HFFc6 (cell line): ENCODE measurements around the gene TIGD6. TPM values are rescaled to one million over a fixed set of nuclear protein-coding genes. Genes with fewer than 3 reads are reported as not detected.

Experiments used
- DNase-seq: peaks from one replicate; pipeline ENCODE4 v3.0.0-alpha.2; 2018
- H3K27ac Mint-ChIP-seq: 2 replicates; pipeline ENCODE4 v1.8.0; 2020; ENCODE audit warnings: mild to moderate bottlenecking, mixed read lengths
- H3K27me3 Mint-ChIP-seq: 2 replicates; pipeline ENCODE4 v1.8.0; 2021; ENCODE audit warnings: mild to moderate bottlenecking, moderate library complexity, mixed read lengths; ENCODE audit not compliant: insufficient read depth
- H3K36me3 Mint-ChIP-seq: 2 replicates; pipeline ENCODE4 v1.8.0; 2021; ENCODE audit warnings: low read depth, mixed read lengths
- H3K4me1 Mint-ChIP-seq: 2 replicates; pipeline ENCODE4 v1.8.0; 2020; ENCODE audit warnings: low read depth, mixed read lengths
- H3K4me3 Mint-ChIP-seq: 2 replicates; pipeline ENCODE4 v1.8.0; 2020; ENCODE audit warnings: mild to moderate bottlenecking, moderate library complexity, mixed read lengths
- H3K9me3 Mint-ChIP-seq: 2 replicates; pipeline ENCODE4 v1.8.0; 2020; ENCODE audit warnings: mild to moderate bottlenecking, mixed read lengths
- total RNA-seq, 6 experiments: library from RNA; stranded (reverse); fragmentation: NEBNext Ultra II Directional; extraction: Animal tissue kit (Norgen Biotek cat#: 25700); gene quantifications; 2 replicates in 1 of 6; 3 replicates in 5 of 6; pipeline ENCODE4 v1.2.3, GENCODE V29; 2021
- TF ChIP-seq, protein P1 (sequence below): fragments of 200-600 bp; sonication (generic); IDR thresholded peaks from 2 replicates; pipeline ENCODE4 v1.5.0; 2021; ENCODE audit warnings: antibody characterized with exemption, mild to moderate bottlenecking

Gene TIGD6
- total RNA-seq, 6 experiments from 2014 or later, result 6.6 to 7.5 (median 7.2) TPM

DNA sequence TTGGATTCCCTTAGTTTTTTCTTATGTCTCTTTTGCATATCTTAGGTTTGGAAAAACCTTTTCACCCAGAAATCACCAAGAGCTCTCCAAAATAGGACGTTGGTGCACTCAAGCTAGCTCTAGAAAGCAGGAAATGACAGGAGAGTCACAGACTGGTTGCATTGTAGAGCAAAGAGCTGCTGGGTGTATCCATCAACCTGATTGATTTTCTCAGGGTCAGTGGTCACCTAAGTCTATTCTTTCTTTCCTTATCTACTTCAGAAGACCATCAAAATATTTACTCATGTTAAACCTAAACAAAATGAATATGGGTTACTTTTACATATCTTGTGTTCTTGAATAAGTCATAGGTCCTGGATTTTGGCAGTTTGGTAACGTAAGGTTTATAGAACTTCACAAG lies 25.0 kb downstream of the TIGD6 start:
- H3K36me3 Mint-ChIP-seq, result peaks cover 4% of the 10 kb centered on the region
- no peak overlapping the region for H3K4me3 Mint-ChIP-seq
- H3K27ac Mint-ChIP-seq, result no peak overlapping the region
- TF ChIP-seq, protein P1, sequence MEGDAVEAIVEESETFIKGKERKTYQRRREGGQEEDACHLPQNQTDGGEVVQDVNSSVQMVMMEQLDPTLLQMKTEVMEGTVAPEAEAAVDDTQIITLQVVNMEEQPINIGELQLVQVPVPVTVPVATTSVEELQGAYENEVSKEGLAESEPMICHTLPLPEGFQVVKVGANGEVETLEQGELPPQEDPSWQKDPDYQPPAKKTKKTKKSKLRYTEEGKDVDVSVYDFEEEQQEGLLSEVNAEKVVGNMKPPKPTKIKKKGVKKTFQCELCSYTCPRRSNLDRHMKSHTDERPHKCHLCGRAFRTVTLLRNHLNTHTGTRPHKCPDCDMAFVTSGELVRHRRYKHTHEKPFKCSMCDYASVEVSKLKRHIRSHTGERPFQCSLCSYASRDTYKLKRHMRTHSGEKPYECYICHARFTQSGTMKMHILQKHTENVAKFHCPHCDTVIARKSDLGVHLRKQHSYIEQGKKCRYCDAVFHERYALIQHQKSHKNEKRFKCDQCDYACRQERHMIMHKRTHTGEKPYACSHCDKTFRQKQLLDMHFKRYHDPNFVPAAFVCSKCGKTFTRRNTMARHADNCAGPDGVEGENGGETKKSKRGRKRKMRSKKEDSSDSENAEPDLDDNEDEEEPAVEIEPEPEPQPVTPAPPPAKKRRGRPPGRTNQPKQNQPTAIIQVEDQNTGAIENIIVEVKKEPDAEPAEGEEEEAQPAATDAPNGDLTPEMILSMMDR, result no peak
- no peaks in the 10 kb centered on the region for H3K27me3 Mint-ChIP-seq
- H3K4me1 Mint-ChIP-seq, result peaks cover 12% of the 10 kb centered on the region
- DNase-seq, result no peak
- H3K9me3 Mint-ChIP-seq, result no peaks in the 10 kb centered on the region

DNA sequence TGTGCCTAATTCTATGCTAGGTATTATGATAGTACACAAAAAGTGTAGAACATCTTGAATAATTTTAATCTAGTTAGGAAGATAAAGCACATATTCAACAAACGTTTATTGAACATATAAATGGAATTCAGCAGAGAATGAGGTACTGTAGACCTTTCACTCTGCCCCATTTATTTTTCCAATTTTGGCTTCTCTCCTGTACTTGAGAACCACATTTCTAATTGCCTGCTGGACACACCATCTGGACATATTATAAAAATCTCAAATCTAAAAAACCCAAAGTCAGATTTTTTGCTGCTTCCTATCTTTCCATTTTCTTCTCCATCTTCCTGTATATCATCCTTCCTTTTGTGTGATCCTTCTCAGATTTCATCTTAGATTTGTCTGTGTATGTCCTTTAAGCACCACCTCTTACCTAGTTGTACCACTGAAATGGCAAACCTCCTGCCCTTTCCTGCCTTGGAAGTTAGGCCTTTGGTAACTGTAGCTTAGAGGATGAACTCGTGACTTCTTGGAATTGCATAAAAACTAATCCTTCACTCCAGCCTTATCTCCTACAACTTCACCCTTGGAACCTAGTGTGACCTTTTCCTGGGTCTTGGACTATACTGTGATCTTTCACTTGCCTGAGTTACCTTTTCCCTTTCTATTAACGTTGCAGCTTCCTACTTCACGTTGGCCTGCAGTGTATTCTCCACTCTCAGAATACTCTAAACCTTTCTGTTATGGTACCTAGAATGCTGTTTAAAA lies 31.1 kb downstream of the TIGD6 start:
- Mint-ChIP-seq H3K4me3 (no peak overlapping the region), H3K9me3 (no peaks in the 10 kb centered on the region), H3K27ac (no peak overlapping the region), H3K27me3 (no peaks in the 10 kb centered on the region), H3K36me3 (no peaks in the 10 kb centered on the region), H3K4me1 (no peaks in the 10 kb centered on the region)
- no peak for DNase-seq
- TF ChIP-seq, protein P1, result no peak

DNA sequence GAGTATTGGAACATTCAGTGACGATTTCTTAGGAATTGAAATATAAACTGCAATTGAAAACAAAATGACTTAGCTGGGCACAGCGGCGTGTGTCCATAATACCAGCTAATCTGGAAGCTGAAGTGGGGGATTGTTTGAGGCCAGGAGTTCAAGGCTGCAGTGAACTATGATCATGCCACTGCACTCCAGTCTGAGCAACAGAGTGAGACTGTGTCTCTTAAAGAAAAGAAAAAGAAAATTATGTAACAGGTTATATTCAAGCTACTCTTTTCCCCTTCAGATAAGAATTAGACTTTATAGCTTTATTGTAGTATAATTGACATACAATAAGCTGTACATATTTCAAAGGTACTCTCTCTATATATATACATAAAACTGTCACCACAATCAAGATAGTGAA lies 33.5 kb downstream of the TIGD6 start:
- peaks cover 2% of the 10 kb centered on the region for H3K4me1 Mint-ChIP-seq

DNA sequence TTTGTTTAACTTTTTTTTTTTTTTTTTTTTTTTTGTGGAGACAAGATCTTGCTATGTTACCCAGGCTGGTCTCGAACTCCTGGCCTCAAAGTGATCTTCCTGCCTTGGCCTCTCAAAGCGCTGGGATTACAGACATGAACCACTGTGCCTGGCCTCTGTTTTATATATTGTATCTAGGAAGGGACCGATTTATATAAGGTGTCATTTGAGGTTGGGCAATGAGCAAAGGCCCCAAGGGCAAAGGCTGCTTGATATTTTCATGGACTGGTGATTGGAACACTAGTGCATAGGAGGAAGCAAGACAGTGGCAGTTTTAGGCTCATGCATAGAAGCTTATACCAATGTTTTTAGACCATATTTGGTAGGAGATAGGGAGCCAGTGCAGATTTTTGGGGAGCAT lies 36.7 kb downstream of the TIGD6 start:
- peaks cover 29% of the 10 kb centered on the region for H3K4me1 Mint-ChIP-seq
- no peak for DNase-seq
- H3K36me3 Mint-ChIP-seq, result no peaks in the 10 kb centered on the region
- H3K27ac Mint-ChIP-seq, result no peak overlapping the region
- H3K9me3 Mint-ChIP-seq, result no peaks in the 10 kb centered on the region
- TF ChIP-seq, protein P1, result no peak
- peaks cover 3% of the 10 kb centered on the region; the same call in 1 of the 2 replicates for H3K27me3 Mint-ChIP-seq
- no peak overlapping the region for H3K4me3 Mint-ChIP-seq

More for the DNA sequence above, 33.5 kb downstream of the TIGD6 start:
- no peak overlapping the region for H3K4me3 Mint-ChIP-seq
- no peaks in the 10 kb centered on the region for H3K36me3 Mint-ChIP-seq
- no peaks in the 10 kb centered on the region for H3K27me3 Mint-ChIP-seq
- TF ChIP-seq, protein P1, result no peak
- no peak for DNase-seq
- no peaks in the 10 kb centered on the region for H3K9me3 Mint-ChIP-seq
- H3K27ac Mint-ChIP-seq, result no peak overlapping the region

DNA sequence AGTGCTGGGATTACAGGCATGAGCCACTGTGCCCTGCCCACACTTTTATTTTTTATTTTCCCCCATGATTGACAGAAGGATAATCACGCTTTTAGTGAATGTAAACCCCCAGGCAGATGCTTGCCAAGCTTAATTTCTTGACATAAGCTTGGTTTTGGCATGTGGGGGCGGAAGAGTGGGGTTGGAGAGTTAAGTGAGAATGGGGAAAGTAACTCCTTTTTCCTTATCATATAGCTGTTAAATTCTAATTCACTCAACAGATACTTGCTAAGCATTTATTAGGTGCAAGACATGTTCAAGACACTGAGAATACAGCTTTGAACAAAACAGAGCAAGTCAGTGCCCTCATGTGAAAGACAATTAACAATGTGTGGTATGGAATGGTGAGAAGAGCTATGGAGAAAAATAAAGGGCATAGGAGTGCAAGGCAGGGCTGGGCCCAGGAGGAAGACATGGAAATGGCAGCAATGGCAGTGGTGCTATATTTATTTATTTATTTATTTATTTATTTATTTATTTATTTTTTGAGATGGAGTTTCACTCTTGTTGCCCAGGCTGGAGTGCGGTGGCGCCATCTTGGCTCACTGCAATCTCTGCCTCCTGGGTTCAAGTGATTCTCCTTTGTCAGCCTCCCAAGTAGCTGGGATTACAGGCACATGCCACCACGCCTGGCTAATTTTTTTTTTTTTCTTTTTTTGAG lies 37.7 kb downstream of the TIGD6 start:
- TF ChIP-seq, protein P1, result no peak
- H3K27me3 Mint-ChIP-seq, result peaks cover 3% of the 10 kb centered on the region; the same call in 1 of the 2 replicates
- no peak overlapping the region for H3K4me3 Mint-ChIP-seq
- no peaks in the 10 kb centered on the region for H3K9me3 Mint-ChIP-seq
- H3K36me3 Mint-ChIP-seq, result no peaks in the 10 kb centered on the region
- no peak for DNase-seq
- H3K4me1 Mint-ChIP-seq, result peaks cover 39% of the 10 kb centered on the region
- H3K27ac Mint-ChIP-seq, result no peak overlapping the region
